ENCODE measurements around the gene CD34.

The CD34 gene

DNA sequence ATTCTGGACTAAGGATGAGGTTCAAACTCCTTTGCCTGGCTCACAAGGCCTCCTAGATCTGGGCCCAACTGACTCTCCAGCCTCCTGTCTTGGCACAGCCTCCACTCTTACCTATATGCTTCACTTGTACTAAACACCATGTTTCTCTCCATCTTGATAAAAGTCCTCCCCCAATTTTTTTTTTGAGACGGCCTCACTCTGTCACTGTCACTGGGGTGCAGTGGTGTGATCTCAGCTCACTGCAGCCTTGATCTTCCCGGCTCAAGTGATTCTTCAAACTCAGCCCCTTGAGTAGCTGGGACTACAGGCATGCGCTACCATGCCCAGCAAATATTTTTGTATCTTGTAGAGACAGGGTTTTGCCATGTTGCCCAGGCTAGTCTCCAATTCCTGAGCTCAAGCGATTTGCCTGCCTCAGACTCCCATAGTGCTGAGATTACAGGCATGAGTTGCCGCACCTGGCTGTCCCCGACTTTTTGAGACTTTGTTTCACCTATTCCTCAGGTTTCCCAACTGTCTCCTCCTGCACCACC lies 39.7 kb downstream of the CD34 start:
- no peak for DNase-seq

DNA sequence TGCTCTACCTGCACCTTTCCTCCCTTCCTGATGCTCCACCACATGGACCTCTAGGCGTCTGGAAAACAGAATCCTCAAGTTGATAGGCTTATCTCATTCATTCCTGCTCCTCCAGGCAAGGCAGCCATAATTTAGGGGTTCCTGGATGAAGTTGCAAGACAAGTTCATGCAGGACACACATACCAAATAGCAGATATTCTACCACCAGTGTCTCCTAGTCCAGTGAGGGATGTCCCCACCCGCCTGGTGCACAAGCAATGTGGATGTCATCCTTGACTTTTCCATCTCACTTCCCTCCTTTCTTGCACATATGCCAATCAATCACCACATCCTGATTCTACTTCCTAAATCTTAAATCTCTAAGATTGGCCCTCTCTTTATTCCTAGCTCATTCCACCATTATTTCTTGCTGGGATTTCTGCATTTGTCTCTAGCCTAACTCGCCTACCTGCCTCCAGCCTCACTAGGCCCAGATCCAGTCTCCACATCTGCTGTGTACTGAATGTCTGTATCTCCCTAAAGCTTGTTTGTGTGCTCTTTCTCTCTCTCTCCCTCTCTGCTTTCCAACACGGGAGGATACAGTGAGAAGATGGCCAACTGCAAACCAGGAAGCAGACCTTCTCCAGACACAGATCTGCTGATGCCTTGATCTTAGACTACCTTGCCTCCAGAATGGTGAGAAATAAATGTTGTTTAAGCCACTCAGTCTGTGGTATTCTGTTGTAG lies 40.5 kb downstream of the CD34 start:
- DNase-seq: no peak

DNA sequence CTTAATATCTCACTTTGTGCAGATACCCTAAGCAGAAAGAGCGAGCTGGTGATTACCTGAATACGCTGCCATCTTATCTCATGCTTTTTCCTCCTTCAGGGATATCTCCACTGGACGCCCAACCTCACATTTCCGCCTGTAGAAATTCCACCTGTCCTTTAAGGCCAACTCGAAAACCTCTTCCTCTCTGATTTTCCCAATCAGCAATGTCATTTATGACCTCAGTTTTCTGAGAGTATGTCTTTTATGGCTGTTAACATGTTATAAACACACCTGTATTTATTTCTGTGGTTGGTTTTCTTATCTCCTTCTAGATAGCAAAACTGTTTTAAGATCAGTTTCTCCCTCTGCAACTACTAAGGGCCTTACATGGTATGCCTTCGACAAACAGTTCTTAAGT lies 41.1 kb downstream of the CD34 start:
- DNase-seq: no peak

DNA sequence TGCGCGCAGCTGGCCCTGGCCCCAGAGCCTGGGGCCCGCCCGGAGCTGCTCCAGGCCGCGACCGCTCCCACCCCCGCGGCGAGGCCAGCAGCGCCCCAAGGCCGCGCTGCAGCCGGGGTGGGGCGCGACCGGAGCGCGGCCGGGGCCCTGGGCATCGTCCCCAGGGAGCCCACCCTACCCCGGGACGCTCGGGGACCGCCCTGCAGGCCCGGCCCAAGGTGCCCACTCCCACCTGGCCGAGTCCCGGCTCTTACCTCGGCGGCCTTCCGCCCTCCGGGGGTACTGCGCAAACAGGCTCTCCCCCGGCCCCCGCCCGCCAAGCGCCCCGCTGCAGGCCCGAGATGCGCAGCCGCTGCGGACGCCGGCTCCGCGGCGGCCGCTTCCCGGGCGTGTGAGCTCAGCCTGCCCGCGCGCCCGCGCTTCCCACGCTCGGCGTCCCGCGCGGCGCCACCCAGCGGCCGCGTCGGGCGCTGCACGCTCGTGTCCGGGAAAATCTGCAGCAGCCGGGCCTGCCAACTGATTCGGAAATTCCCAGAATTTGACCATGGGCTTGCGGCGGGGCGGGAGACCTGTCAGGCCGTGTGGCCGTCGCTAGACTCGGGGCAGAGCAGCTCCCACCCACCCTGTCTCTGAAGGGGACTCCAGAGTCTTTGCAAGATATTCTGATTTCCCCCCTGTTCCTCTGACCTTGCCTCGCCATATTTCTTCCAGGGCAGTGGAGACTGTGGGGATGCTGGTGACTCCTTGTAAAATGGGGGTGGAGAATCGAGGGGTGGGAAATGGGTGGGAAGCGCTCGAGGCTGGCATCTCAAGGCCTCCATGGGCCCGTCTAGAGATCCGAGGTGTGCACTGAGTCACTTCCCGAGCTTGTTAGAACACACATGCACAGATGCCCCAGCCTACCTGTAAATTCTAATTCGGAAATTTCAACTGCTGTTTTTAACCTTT lies 41.9 kb downstream of the CD34 start:
- peak; percentile 48 for DNase-seq

DNA sequence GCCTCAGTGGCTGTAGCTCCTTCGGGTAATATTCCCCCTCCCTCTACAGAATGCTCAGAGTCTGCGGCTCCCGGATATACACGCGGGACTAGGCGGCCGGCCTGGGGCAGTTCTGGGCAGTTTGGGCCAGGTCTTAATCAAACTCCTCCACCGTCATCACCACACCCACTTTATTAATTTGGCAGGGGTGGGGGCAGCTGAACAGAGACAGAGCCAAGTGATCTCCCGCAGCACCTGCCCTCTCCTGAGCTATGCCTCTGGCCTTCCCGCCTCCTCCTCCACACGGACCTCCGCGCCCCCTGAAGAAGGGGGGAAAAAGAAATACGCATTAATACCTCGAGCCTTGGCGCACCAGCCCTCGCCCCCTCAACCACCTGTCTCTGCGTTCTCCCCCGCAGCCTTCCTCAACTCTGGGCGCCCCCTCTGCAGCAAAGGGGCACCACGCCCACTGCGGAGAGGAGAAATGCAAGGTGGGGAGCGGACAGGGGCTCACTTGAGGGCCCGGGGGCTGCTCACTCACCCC lies 42.6 kb downstream of the CD34 start:
- peak; percentile 9 for DNase-seq

DNA sequence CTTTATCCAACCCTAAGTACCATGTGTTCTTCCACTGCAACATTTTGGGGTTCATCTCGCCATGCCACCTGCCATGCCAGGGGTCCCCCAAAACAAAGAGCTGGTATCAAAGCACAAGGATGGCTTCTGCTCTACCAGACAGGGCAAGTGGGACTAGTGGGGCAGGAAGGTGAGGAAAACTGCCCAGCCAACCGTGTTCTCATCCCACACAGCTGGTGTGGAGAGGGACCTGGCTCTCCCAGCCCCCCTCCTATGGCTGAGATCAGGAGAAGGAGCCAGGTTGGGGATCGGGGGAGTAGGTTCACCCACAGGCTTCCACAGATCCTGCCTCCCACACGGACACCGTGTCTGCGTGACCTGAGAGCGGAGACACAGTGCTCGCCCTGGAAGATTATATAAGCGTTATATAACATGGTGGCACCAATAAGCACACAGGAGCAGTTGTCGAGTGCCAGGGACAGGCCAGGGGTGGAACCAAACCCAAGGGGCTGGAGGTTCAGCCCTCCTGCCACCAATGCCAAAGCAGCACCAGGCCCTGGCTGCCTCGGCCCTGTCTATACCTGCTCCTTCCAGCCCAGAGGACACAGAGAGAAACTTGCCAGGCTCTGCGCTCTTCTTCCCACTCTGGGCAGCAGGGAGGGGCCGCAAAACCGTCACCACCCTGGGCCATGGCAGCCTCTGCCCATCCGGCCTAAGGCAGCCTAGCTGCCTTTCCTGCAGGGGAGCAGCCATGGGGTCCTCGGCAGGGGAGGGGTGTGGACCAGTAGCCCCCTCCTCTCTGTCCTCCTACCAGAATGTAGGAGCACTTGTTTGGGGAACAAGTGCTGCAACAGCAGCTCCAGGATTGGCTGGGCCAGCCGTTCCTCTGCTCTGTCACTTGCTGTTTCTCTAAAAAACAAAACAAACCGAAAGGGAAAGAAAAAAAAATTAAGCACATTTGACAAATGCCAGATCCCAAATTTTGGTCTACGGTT lies 43.5 kb downstream of the CD34 start:
- DNase-seq: peak; percentile 34

DNA sequence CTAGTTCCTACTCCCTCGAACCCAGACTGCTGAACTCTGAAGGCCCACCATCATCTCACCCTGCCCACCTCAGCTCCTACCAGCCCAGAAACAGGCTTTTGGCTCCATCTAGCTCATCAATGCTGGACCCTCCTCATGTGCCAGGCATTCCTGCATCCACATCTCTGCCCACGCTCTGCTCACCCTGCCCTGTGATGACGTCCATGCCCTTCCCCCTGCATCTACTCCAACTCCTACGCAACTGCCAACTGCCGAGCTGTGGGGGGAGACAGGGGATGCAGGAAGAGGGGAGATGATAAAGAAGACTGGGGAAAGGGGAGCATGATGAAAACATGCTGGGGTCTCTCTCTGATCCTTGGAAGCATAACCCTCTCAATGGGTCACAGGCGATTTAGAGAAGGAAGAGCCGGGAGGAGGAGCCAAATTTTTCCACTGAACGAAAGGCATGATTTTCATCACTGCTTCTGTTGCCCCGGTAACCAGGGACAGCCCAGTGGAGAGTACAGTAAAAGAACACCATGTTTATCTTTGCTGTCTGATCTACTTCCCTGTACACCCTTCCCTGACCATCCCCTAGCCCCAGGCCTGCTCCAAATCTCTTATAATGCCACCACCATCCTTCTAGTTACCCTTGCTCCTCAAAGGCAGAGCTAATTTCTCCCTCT lies 44.3 kb downstream of the CD34 start:
- DNase-seq: no peak

DNA sequence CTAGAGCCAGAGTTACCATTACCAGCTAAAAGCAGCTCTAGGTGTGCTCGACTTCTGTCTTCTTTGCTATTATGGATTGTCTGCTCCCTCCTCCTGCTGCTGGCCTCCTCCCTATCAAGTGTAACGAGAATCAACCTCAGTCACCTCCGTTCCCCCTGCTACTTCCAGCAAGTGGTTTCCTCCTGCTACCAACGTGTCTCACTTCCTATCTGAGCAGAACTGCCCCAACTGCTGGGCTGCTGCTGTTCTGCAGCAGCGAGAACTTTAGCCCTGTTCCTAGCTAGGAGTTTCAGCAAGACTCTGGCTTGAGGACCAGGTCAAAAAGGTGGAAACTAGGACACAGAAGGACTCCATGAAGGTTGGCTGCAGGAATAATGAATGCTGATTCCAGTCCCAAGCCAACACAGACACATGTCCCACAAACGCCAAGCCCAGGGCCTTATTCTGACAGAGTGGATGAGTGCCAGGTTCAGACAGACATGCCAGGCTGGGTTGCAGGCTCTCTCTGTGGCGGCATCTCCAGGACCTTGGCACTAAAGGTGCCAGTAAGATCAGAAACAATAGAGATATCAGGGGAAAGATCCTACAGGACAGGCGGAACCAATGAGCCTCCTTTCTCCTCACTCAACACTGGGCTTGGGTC lies 46.9 kb downstream of the CD34 start:
- DNase-seq: peak; percentile 24

DNA sequence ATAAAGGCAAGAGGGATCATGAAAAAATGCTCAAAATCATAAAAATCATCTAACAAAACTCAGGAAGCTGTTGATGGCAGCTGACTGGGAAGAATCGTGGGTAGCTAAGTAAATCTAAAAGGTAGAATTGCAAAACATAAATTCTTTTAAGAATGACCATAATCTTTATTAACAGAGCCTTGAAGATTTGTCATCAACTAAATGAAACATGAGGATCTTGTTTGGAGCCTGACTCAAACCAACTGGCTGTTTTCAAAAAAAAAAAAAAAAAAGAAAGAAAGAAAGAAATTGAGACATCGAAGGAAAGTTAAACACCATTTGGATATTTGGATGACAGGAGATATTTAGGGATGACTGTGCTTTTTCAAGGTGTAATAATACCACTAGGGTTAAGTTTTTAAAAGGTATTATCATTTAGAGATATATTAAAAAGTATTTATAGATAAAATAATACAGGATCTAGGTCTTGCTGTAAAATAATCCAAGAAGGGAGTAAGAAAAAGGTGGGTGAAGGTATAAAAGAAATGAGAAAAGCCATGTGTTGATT lies 48.6 kb downstream of the CD34 start:
- no peak for DNase-seq

DNA sequence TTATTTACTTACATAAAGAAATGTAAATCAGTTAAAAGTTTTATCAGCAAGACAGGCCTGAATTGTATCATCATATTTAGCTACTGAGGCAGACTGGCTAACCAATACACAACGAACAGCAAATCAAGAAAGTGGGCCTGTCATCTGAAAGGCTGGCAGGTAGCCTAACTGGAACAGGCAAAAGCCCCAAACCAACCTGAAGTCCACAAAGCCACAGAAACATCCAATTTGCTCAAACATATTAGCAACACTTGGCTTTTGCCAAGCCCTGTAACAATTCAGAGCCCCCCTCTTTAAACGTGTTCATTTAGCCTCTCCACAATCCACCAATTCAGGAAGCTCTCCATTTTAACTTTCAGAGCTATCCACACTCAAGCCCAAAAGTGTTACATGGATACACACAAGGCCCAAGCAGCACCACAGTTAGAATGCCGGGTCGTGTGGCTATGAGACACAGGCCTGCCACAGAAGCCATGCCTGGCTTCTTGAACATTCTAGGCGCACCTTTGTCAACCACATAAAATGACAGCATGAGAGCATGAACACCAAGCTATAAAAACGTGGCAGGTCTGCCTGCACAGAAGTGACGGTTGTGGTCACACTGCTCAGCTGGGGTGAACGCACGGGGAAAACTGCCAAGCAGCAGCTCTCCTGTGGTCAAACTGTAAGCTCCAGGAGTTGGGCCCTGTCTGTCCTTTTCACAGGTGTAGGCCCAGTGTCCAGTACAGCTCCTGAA lies 49.3 kb downstream of the CD34 start:
- peak; percentile 34 for DNase-seq

DNA sequence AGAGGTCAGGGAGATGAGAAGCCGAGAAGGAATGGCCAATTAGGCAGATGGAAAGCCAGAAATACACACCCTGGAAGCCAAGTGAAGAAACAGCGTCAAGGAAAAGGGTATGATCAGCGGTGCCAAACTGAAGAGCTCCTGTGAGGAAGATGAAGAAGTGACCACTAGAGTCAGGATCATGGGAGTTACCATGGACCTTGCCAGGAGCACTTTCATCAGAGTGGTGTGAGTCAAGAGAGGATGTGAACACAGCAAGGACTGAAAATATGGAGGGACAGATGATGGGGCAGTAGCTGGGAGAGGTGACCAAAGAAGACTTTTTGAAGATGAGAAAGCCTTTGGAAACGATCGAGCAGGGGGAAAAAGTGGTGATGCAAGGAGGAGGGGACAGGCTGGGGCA lies 50.4 kb downstream of the CD34 start:
- no peak for DNase-seq

DNA sequence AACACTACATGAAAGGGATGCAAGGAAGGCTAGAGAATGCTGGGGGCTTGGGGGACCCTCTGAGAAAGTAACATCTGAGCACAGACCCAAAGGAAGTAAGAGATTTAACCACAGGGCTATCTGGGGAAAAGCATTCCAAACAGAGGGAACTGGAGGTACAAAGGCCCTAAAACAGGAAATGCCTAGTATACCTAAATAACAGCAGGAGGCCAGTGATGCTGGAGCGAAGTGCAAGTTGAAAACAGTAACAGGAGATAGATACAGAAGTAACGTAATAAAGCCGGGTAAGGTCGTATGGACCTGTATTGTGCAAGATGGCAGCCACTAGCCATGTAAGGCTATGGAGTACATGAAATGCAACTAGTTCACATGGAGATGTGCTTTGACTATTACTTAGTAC lies 52.1 kb downstream of the CD34 start:
- DNase-seq: no peak

DNA sequence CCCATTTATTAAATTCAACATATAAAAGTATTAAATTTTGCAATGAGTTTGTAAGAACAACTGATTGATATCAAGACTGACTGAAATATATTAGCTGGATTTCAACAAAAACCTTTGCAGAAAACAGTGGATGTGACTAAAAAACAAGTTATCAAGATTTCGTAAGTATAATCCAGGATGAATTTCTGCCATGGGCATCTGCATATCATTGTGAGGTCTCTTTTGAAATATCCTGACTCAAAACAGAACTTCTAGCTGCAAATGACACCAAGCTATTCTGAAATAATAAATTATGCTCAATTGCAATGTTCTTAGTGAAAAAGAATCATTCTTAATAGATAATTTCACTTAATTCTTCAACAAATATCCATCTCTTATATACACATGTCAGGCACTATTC lies 52.6 kb downstream of the CD34 start:
- DNase-seq: no peak

DNA sequence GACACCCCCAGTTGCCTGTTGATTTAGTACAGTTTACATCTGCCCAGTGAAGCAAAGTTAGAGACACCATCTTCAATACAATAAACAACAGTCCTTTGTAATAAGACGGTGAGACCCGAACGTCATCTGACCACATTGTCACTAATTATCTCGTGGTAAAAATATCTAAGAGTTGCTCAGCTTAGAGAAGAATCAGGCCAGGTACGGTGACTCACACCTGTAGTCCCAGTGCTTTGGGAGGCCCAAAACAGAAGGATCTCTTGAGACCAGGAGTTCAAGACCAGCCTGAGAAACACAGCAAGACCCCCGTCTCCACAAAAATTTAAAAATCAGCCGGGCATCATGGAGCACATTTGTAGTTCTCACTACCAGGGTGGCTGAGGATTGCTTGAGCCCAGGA lies 53.5 kb downstream of the CD34 start:
- DNase-seq: no peak

DNA sequence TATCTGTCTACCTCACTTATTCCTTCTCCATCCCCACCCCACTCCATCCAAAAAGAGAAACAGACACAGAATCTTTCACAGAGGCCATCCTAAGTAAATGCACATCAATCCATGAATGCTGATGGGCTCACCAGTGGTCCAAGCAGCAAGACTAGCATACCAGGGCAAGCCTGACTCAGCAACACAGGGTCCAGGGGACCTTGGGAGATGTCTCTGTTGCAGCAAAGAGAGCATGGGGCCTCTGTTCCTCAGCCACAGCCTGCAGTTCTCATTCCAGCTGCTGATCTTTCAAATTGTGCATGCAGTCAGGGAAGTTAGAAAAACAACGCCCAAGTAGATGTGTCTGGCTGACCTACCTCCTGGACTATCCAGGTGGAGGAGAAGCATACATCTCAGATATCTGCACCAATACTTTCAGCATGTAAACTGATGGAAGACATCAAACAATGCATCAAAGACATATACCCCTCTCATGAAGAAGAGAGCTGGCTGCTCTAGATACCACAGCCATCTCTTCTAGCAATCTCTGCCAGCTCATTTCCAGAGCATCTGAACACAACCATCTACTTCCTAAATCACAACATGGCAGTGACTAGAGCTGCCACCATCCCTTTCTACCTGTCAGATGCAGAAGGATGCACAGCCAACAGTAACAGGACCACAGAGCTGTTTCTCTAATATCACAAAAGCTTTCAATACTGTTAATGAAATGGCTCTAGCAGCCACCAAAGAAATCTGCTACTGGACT lies 54.5 kb downstream of the CD34 start:
- DNase-seq: no peak

DNA sequence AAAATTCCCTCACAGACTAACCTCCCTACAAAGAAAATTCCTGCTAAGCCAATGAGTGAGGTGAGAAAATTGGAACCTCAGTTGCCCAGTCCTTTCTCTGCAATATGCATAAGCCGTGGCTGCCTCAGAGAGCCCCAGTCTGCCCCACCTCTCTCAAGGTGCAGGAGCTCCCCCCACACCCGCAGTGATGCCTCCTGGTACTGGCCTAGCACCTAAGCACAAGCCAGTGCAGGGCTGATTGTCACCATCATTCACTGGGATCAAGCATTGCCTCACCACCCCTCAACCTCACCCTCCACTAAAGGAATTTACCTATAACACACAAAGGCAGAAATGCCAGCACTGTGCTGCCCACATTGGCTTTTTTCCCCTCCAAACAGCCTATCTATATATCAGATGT lies 56.9 kb downstream of the CD34 start:
- DNase-seq: no peak

DNA sequence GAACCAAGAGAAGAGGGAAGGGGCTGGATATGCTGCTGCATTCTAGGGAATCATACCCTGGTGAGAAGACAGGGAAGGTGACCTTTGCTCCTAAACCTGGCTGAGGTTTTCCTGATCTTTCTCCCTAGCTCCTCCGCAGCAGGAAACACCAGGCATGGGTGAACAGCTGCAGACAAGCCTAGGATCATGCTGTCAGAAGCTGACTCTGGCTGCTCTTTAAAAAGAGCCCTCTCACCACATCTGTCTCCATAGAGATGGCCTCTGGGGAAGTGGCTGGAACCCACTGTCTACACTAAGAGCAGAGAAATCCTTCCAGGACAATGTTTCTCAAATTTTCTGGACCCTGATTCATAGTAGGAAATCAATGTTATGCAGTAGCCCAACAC lies 57.6 kb downstream of the CD34 start:
- no peak for DNase-seq

DNA sequence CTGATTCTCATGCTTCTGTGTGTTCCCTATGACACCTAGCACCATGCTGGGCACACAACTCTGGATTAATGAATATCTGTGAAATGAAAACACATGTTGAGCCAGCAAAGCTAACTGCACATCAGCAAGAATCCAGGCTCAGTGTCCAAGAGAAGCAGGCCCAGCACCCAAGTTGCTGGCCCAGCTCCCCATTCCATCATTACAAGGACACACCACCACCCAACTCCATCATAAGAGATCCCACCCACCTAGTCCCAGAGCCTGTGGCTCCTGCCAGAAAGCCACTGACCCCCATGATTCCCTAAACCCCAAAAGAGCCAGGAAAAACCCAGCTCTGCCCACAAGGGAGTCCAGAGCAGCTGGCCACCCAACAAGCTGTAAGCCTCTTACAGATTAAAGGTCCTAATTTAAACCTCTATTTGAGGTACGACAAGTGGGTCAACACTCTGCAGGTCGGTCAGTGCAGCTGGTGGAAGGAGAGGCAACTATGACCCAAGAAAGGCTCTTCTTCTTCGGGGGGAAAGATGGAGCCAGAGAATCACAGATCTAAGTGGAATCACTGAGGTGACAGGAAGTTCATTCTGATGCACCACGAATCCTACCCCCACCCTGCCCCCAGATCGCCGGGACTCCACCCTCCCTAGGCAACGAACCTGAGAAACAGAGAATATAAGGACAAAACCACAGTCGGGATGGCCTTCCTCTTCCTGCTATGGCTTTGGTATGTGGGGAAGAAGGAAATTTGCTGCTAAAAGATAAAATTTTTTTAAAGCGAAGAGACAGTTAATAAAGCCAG lies 58.2 kb downstream of the CD34 start:
- peak; percentile 3 for DNase-seq

DNA sequence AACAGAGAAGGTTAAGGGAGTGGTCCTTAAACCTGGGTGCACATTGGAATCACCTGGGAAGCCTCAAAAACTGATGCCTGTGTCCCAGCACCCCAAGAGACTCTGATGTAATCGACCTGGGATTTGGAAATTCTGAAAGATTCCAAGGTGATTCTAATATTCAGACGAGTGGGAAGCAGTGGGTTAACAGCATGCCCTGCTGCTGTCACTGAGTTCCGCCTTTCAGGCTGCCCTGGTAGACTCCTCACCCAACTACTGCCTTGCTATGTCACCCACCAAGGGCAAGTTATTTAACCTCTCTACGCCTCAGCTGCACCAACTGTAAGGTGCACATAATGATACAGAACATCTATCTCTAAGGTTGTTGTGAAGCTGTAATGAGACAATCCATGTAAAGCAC lies 59.2 kb downstream of the CD34 start:
- no peak for DNase-seq
